ENCODE measurements around the gene LARGE1. TPM values are rescaled to one million over a fixed set of nuclear protein-coding genes. Genes with fewer than 3 reads are reported as not detected.

Gene LARGE1
- total and polyA plus RNA-seq, 8 donors, result 4.1 to 29.3 (median 13.7) TPM

DNA sequence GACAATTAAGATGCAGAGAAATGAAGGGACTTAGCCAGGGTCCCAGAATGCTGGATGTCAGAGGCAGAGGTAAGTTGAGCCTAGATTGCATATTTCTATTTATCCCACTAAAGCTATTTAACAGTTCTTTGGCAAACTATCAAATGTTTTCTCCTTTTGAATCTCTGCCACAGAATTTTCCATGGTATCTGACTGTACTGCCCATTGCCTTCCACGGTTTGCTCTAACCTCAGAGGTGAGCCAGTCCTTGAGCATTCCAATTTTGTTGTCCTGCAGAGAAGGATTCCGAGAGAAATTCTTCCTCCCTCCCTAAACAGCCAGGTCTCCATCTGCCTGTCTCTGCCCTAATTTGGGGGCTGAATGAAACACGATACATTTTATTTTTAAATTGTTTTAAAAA, 493.8 kb downstream of the LARGE1 start:
- Histone ChIP-seq H3K27ac (no peak overlapping the region), H3K36me3 (no peaks in the 10 kb centered on the region), H3K4me3 (no peak overlapping the region), H3K4me1 (no peaks in the 10 kb centered on the region), H3K27me3 (no peaks in the 10 kb centered on the region), H3K9me3 (no peaks in the 10 kb centered on the region)
- FAIRE-seq (no peak), DNase-seq (no peak), ATAC-seq (no peak)
- TF ChIP-seq, protein P1, sequence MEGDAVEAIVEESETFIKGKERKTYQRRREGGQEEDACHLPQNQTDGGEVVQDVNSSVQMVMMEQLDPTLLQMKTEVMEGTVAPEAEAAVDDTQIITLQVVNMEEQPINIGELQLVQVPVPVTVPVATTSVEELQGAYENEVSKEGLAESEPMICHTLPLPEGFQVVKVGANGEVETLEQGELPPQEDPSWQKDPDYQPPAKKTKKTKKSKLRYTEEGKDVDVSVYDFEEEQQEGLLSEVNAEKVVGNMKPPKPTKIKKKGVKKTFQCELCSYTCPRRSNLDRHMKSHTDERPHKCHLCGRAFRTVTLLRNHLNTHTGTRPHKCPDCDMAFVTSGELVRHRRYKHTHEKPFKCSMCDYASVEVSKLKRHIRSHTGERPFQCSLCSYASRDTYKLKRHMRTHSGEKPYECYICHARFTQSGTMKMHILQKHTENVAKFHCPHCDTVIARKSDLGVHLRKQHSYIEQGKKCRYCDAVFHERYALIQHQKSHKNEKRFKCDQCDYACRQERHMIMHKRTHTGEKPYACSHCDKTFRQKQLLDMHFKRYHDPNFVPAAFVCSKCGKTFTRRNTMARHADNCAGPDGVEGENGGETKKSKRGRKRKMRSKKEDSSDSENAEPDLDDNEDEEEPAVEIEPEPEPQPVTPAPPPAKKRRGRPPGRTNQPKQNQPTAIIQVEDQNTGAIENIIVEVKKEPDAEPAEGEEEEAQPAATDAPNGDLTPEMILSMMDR (IDR thresholded peaks at IDR 0.05), result no peak
- 54 to 66% methylated on average over 3 of the region's 3 CpGs for WGBS, 2 donors
- intact Hi-C loops (cut with DNase I), result no loop called here

DNA sequence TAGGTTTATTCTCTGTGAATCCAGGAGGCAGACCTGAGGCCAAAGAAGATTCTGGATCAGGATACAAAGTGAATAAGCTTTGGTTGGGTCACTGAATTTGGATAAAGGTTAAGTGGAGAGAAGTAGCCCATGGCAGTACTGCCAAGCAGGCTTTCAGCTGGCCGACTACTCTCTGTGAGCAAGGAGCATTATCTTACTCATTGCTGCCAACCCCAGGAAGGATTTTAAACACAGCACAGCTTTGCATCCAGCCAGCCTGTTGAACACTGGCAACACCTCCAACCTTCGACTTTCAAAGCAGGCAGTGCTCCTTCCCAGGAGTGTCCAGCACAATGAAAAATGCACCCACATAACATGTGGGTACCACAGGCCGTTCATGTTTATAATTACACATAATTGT, 498.4 kb downstream of the LARGE1 start:
- TF ChIP-seq, protein P1 (IDR thresholded peaks at IDR 0.05), result no peak
- no peaks in the 10 kb centered on the region for H3K27me3 ChIP-seq
- H3K9me3 ChIP-seq, result no peaks in the 10 kb centered on the region
- intact Hi-C loops (cut with DNase I), result no loop called here
- H3K36me3 ChIP-seq, result no peaks in the 10 kb centered on the region
- WGBS, 2 donors, result 85 to 88% methylated on average over 3 of the region's 3 CpGs
- no peak overlapping the region for H3K27ac ChIP-seq
- no peak for DNase-seq
- no peak for ATAC-seq
- H3K4me3 ChIP-seq, result no peak overlapping the region
- no peak for FAIRE-seq
- H3K4me1 ChIP-seq, result no peaks in the 10 kb centered on the region

DNA sequence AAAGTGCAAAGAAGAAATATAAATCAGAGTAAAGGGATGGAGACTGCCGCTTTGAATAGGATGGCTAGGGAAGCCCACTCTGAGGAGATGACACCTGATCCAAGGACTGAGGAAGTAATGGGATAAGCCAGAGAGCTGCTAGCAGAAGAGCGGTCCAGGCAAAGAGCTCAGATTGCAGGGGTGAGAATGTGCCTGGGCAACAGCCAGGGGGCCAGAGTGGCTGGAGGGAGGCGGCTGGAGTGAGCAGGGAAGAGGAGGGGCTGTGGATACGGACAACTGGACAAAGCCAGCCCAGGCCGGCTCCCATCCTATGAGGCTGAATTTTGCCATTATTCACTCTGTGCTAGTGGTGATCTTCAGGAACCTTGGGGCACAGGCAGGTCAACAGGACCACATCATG, 501.8 kb downstream of the LARGE1 start:
- H3K27me3 ChIP-seq, result no peaks in the 10 kb centered on the region
- no peak overlapping the region for H3K27ac ChIP-seq
- DNase-seq (no peak), FAIRE-seq (no peak), ATAC-seq (no peak)
- H3K4me1 ChIP-seq, result no peaks in the 10 kb centered on the region
- no peak overlapping the region for H3K4me3 ChIP-seq
- 96 to 97% methylated on average over 5 of the region's 5 CpGs for WGBS, 2 donors
- intact Hi-C loops (cut with DNase I), result no loop called here
- TF ChIP-seq, protein P1 (IDR thresholded peaks at IDR 0.05), result no peak
- no peaks in the 10 kb centered on the region for H3K9me3 ChIP-seq
- no peaks in the 10 kb centered on the region for H3K36me3 ChIP-seq

DNA sequence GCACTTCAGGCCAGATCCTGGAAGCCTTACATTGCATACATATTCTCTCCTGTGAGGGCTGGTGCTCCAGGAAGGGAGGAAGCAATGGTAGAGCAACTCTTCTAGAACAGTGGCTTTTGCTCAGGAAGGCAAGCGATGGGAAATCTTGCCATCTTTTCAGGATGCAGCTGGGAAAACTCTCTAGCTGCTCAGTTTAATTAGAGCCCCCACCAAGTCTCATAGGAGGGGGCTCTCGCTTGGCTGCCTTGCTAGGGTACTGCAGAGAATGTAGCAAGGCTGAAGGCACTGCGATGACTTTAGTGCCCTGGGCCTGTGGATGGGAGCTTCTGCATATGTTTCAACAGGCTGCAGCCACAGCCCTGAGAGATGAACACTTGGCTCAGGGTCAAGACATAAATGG, 504.9 kb downstream of the LARGE1 start:
- 88 to 94% methylated on average over 3 of the region's 3 CpGs for WGBS, 2 donors
- Histone ChIP-seq H3K36me3 (no peaks in the 10 kb centered on the region), H3K4me1 (no peaks in the 10 kb centered on the region), H3K4me3 (no peak overlapping the region), H3K27me3 (no peaks in the 10 kb centered on the region), H3K27ac (no peak overlapping the region), H3K9me3 (no peaks in the 10 kb centered on the region)
- FAIRE-seq, result no peak
- intact Hi-C loops (cut with DNase I), result no loop called here
- TF ChIP-seq, protein P1 (IDR thresholded peaks at IDR 0.05), result no peak
- ATAC-seq, result no peak
- no peak for DNase-seq

DNA sequence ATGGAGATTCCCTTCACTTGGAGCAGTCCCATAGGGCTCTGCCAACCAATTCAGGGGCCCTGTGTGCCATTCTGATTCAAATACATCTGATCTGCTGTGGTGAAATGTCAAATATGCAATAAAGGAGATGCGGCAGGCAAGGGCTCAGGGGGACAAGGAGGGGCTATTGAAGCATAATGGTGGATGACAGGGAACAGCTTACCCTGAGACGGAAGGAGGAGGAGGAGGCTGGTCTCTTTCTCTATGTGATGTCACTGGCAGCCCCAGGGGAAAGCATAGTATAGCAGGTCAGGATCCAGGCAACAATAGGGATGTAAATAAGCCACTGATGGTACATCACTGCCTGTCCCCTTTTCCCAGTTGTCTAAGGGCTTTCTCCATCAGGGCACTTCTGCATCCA, 511.2 kb downstream of the LARGE1 start:
- Histone ChIP-seq H3K27me3 (no peaks in the 10 kb centered on the region), H3K9me3 (no peaks in the 10 kb centered on the region)
- 96 to 98% methylated on average over 2 of the region's 2 CpGs for WGBS, 2 donors

More for the DNA sequence above, 511.2 kb downstream of the LARGE1 start:
- ATAC-seq (no peak), FAIRE-seq (no peak), DNase-seq (no peak)
- no peaks in the 10 kb centered on the region for H3K36me3 ChIP-seq
- no peaks in the 10 kb centered on the region for H3K4me1 ChIP-seq
- TF ChIP-seq, protein P1 (IDR thresholded peaks at IDR 0.05), result no peak
- intact Hi-C loops (cut with DNase I), result no loop called here
- H3K27ac ChIP-seq, result no peak overlapping the region
- H3K4me3 ChIP-seq, result no peak overlapping the region
